Measurements from ENCODE around the gene CSRP3.

CSRP3 gene

DNA sequence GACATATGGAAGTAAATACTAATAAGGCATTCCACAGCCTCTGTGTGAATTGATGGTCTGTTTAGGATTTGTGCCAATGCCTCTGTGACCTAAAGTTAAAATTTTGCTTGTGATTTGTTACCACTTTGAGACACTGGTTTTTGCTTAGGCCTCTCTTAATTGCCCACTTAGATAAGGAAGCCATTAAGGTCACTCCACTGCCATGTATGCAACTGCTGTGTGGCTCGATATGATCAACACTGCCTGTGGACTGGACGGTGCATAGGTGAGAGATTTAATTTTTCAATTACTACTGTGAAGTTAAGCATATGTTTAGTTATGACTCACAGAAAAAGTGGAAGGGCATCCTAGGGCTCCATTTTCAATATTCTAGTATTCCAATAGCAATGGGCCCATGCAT is 36.9 kb downstream of the CSRP3 start:
- no peak for ATAC-seq

DNA sequence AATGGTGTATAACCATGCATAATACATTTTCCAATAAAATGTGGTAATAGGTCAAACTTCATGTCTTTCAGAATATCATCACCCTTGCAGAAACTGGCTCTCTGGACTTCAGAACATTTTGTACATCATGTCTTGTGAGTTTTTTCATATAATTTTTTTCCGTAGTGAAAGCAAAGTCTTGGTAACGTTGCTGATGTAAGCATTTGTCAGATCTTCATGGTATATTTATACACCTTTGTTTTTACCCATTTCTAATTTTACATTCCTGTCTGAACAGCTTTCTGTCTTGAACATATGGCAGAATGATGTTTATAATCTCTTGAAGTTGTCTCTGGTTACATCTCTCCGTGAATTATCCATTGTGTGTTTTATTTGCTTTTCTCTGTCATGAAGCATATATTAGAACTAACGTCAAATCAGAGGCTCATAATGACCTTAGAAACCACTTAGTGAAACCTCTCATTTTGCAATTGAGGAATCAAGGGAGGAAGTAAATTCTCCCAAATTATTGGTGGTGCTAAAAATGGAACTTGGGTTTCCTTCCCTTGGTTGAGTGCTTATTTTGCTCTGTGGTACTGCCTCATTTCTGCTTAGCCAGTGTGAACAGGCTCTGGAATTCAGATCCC is 37.4 kb downstream of the CSRP3 start:
- TF ChIP-seq BACH2 (CRISPR knock-in tag; IDR thresholded peaks at IDR 0.05; ENCODE audit: borderline replicate concordance) (no peak), ZNF565 (CRISPR knock-in tag; conservative IDR thresholded peaks at IDR 0.05; ENCODE audit: low read depth) (no peak), ZNF8 (CRISPR knock-in tag; IDR thresholded peaks at IDR 0.05) (no peak), ZNF70 (CRISPR knock-in tag; IDR thresholded peaks at IDR 0.05) (no peak), RARB (CRISPR knock-in tag; IDR thresholded peaks at IDR 0.05) (no peak), ISL1 (CRISPR knock-in tag; IDR thresholded peaks at IDR 0.05) (no peak), PPARA (CRISPR knock-in tag; IDR thresholded peaks at IDR 0.05; ENCODE audit: borderline replicate concordance) (no peak), SNAI2 (CRISPR knock-in tag; IDR thresholded peaks at IDR 0.05) (no peak), OSR1 (CRISPR knock-in tag; IDR thresholded peaks at IDR 0.05) (no peak), TOX (CRISPR knock-in tag; IDR thresholded peaks at IDR 0.05; ENCODE audit: borderline replicate concordance) (no peak), CSDC2 (CRISPR knock-in tag; IDR thresholded peaks at IDR 0.05) (no peak), ESRRG (CRISPR knock-in tag; IDR thresholded peaks at IDR 0.05) (no peak)
- TF ChIP-seq, protein P1, sequence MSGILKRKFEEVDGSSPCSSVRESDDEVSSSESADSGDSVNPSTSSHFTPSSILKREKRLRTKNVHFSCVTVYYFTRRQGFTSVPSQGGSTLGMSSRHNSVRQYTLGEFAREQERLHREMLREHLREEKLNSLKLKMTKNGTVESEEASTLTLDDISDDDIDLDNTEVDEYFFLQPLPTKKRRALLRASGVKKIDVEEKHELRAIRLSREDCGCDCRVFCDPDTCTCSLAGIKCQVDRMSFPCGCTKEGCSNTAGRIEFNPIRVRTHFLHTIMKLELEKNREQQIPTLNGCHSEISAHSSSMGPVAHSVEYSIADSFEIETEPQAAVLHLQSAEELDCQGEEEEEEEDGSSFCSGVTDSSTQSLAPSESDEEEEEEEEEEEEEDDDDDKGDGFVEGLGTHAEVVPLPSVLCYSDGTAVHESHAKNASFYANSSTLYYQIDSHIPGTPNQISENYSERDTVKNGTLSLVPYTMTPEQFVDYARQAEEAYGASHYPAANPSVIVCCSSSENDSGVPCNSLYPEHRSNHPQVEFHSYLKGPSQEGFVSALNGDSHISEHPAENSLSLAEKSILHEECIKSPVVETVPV (CRISPR knock-in tag; IDR thresholded peaks at IDR 0.05): no peak
- TF ChIP-seq, protein P2, sequence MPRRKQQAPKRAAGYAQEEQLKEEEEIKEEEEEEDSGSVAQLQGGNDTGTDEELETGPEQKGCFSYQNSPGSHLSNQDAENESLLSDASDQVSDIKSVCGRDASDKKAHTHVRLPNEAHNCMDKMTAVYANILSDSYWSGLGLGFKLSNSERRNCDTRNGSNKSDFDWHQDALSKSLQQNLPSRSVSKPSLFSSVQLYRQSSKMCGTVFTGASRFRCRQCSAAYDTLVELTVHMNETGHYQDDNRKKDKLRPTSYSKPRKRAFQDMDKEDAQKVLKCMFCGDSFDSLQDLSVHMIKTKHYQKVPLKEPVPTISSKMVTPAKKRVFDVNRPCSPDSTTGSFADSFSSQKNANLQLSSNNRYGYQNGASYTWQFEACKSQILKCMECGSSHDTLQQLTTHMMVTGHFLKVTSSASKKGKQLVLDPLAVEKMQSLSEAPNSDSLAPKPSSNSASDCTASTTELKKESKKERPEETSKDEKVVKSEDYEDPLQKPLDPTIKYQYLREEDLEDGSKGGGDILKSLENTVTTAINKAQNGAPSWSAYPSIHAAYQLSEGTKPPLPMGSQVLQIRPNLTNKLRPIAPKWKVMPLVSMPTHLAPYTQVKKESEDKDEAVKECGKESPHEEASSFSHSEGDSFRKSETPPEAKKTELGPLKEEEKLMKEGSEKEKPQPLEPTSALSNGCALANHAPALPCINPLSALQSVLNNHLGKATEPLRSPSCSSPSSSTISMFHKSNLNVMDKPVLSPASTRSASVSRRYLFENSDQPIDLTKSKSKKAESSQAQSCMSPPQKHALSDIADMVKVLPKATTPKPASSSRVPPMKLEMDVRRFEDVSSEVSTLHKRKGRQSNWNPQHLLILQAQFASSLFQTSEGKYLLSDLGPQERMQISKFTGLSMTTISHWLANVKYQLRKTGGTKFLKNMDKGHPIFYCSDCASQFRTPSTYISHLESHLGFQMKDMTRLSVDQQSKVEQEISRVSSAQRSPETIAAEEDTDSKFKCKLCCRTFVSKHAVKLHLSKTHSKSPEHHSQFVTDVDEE (CRISPR knock-in tag; IDR thresholded peaks at IDR 0.05): no peak
- TF ChIP-seq, protein P3, sequence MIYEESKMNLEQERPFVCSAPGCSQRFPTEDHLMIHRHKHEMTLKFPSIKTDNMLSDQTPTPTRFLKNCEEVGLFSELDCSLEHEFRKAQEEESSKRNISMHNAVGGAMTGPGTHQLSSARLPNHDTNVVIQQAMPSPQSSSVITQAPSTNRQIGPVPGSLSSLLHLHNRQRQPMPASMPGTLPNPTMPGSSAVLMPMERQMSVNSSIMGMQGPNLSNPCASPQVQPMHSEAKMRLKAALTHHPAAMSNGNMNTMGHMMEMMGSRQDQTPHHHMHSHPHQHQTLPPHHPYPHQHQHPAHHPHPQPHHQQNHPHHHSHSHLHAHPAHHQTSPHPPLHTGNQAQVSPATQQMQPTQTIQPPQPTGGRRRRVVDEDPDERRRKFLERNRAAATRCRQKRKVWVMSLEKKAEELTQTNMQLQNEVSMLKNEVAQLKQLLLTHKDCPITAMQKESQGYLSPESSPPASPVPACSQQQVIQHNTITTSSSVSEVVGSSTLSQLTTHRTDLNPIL (CRISPR knock-in tag; IDR thresholded peaks at IDR 0.05; ENCODE audit: low read depth): no peak
- TF ChIP-seq, protein P4, sequence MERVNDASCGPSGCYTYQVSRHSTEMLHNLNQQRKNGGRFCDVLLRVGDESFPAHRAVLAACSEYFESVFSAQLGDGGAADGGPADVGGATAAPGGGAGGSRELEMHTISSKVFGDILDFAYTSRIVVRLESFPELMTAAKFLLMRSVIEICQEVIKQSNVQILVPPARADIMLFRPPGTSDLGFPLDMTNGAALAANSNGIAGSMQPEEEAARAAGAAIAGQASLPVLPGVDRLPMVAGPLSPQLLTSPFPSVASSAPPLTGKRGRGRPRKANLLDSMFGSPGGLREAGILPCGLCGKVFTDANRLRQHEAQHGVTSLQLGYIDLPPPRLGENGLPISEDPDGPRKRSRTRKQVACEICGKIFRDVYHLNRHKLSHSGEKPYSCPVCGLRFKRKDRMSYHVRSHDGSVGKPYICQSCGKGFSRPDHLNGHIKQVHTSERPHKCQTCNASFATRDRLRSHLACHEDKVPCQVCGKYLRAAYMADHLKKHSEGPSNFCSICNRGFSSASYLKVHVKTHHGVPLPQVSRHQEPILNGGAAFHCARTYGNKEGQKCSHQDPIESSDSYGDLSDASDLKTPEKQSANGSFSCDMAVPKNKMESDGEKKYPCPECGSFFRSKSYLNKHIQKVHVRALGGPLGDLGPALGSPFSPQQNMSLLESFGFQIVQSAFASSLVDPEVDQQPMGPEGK (CRISPR knock-in tag; IDR thresholded peaks at IDR 0.05; ENCODE audit: borderline replicate concordance): no peak
- ATAC-seq: no peak

More for the DNA sequence above, 36.9 kb downstream of the CSRP3 start:
- TF ChIP-seq ESRRG (CRISPR knock-in tag; IDR thresholded peaks at IDR 0.05): no peak
- TF ChIP-seq, protein P2 (CRISPR knock-in tag; IDR thresholded peaks at IDR 0.05): 0 out of 2 replicates have a peak, but pooled peaks have one; percentile 29

DNA sequence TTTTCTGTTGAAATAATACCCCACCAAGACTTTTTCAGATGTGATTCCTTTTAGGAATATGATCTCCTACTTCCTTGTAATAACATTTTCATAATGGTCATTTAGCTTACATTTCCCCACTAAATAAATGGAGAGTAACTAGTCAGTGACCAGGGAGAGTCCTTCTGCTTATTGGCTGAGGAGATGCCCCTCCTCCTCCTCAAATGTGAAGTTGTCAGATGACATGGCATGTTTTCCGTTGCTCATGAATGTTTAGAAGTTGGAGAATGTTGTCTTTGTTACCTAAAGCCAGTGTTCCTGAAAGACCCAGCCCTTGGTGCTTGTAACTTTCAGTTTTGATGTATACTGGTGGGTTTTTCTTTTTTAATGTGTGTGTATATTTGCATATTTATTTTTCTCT is 38.2 kb downstream of the CSRP3 start:
- ATAC-seq: no peak
- TF ChIP-seq, protein P1 (CRISPR knock-in tag; IDR thresholded peaks at IDR 0.05): no peak
- no peak for TF ChIP-seq ISL1 (CRISPR knock-in tag; IDR thresholded peaks at IDR 0.05)
- TF ChIP-seq ZNF8 (CRISPR knock-in tag; IDR thresholded peaks at IDR 0.05): no peak
- TF ChIP-seq PPARA (CRISPR knock-in tag; IDR thresholded peaks at IDR 0.05; ENCODE audit: borderline replicate concordance): no peak
- TF ChIP-seq ZFP30 (CRISPR knock-in tag; IDR thresholded peaks at IDR 0.05): no peak
- no peak for TF ChIP-seq TOX (CRISPR knock-in tag; IDR thresholded peaks at IDR 0.05; ENCODE audit: borderline replicate concordance)
- TF ChIP-seq GLIS3 (CRISPR knock-in tag; IDR thresholded peaks at IDR 0.05): no peak
- TF ChIP-seq, protein P4 (CRISPR knock-in tag; IDR thresholded peaks at IDR 0.05; ENCODE audit: borderline replicate concordance): no peak
- no peak for TF ChIP-seq ARNTL (CRISPR knock-in tag; IDR thresholded peaks at IDR 0.05; ENCODE audit: borderline replicate concordance, low read depth)
- no peak for TF ChIP-seq ZNF70 (CRISPR knock-in tag; IDR thresholded peaks at IDR 0.05)
